Activated CD4-positive, CD25-positive, alpha-beta regulatory T cell (primary cell): ENCODE data around the gene CIITA.

Experiments used
- DNase-seq, 4 experiments: peaks; one replicate each; lab custom pipeline; 2025; lab: John Stamatoyannopoulos, UW

The CIITA gene

DNA sequence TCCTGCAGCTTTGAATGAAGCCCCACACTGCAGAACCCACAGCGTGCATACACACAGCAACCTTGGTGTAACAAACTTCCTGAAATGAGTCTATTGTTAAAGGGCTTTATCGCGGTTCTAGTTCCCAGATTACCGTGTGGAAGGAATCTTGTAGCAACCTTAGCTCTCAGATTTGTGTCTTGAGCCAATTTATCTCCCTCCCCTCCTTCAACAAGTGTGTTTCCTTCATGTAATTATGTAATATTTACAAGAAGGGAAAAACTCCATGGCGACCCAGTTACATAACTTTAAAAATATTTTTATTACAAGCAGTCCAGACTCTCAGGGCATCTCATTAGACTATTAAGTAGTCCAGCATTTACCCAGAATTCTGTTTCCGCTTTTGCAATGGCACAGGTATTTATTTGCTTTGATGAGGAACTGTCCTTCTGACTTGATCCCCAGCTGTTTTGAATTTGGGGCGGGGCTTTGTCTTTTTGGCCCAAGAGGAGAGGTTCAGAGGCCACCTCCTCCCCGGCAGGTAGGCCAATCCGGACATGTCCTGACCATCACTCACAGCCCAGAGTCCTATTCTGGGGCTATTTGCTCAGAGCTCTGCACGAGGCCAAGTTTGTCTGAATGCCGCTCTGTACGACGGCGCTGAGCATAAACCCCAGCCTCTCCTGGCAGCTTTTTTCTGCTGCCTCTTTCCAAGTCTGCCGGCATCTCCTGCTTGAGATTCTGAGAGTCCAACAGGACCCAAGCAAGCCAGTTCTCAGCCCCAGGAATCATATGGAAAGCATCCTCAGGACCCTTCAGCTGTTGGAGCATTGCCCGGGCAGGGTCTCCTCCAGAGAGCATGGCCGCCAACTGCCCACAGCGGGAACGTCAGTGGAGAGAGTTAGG is 103.0 kb downstream of the CIITA start:
- no peak for DNase-seq

DNA sequence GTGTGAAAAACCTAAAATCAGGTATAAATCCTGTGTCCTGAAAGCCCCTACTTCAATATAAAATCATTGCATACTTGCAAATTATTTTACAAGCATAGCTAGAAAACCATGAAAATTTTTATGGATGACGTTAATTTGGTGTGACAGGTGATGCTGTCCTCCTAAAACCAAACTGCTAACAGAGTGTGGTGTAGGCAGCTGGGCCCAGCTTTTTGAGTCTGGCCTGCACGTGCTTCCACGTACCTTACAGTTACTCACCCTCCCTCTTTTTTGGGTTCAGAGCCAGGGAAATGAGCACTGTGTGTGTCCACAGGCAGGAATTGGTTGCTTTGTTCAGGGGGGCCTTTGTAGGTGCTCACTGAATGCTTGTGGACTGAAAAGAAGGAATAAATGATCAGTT is 103.8 kb downstream of the CIITA start:
- no peak for DNase-seq

DNA sequence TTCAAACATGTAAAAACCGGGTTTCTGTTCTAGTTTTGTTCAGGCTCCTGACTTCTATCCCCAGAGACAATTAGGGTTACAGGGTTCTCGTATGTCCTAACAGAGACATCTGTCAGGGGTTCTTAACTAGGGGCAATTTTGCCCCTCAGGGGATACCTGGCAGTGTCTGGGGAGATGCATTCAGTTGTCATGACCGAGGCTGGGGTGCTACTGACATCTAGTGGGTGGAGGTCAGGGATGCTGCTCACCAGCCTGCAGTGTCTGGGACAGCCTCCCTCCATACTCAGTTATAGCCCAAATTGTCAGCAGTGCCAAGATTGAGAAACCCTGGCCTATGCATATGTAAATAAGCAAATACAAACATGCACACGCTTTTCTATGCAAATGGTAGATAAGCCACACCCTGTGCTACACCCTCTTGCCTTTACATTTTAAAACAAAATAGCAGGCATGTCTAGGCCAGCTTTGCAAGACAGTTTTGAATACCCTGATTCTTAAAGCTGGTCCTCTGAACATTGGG is 104.8 kb downstream of the CIITA start:
- peak in 3 of 4 experiments; percentile 9 to 28 (median 20) for DNase-seq

DNA sequence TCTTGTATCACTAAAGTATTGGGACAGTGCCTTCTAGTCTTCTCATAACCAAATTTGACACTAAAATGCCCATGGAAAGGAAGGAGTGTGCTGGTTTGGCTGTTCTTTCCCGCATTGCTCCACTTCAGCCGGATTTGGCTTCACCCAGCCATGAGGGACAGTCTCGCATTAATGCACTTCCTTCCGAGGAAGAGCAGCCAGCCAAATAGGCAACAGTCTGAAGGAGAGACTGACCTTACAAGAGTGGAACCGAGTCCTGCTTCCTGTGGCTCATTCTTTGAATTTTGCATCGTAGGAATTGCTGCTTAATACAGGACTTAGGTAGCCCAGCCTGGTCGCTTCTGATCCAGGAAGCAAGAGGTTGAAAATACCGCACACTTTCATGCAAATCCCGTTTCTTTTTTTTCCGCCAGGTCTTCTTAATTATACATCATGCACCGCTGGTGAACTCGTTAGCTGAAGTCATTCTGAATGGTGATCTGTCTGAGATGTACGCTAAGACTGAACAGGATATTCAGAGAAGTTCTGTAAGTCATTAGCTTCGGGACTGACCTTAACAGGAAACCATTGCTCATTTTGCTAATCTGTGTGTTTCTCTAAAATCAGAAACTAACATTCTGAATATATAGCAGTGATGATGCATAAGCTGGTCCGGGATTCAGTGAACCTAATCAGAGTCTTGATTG is 105.6 kb downstream of the CIITA start:
- no peak for DNase-seq

DNA sequence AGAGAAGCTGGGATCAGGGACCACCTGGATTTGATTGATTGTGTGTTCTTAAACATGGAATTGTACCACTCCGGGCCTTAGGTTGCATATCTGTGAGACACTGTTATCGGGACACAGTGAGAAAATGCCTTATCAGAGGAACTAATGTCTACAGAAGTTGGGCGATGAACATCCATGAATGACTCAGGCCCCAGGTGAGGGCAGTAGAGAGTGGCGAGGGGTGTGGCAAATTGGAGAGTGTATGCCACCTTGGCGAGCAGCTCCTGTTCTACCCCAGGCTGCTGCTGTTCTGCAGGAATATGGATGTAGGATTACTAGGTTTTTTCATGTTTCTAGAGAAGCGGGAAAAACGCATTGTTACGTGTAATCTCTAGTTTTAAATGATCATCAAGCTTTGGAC is 106.2 kb downstream of the CIITA start:
- no peak for DNase-seq

DNA sequence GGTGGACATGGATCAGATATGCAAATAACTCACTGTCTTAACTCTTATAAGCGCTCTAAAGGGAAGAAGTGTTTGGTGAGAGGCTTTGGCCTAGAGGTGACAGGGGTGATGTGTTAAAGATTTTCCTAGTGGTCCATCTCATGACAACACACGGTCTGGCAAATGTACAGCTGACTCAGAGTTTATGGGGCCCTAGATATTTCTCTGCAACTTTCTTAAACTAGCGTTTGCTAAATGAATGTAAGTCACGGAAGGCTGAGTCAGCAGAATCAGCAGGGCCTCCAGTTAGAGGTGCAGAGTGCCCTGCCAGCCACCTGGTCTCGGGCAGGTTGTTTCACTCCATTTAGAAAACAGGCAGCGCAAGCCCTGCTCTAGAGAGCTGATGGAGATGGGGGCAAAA is 107.5 kb downstream of the CIITA start:
- DNase-seq, result no peak
